Gastroesophageal sphincter (tissue), 4 donors: ENCODE measurements around the gene PLAC9. TPM values are rescaled to one million over a fixed set of nuclear protein-coding genes. Genes with fewer than 3 reads are reported as not detected.

ENCODE experiments used
- ATAC-seq: fragments of 150-250 bp; one replicate; pipeline ENCODE4 v1.9.1; 2016; ENCODE audit warnings: mild to moderate bottlenecking, moderate library complexity
- H3K27ac ChIP-seq, 4 donors: fragments of 200-600 bp; sonication (generic) in 3 of 4; 1 replicate in 3 of 4; 2 replicates in 1 of 4; pipeline ENCODE4 v1.5.1; 2016 to 2019
- H3K27me3 ChIP-seq: fragments of 200-600 bp; sonication (generic); one replicate; pipeline ENCODE4 v1.5.1; 2019
- H3K36me3 ChIP-seq, 2 donors: fragments of 200-600 bp; sonication (generic); one replicate each; pipeline ENCODE4 v1.5.1; 2019; ENCODE audit warnings: control low read depth in 1 of 2
- H3K4me1 ChIP-seq, 3 donors: fragments of 200-600 bp; sonication (generic); 1 replicate in 2 of 3; 2 replicates in 1 of 3; pipeline ENCODE4 v1.5.1; 2016 to 2019; ENCODE audit warnings: control low read depth in 2 of 3
- H3K4me3 ChIP-seq, 2 donors: fragments of 200-600 bp; sonication (generic); one replicate each; pipeline ENCODE4 v1.5.1; 2019; ENCODE audit warnings: mild to moderate bottlenecking in 1 of 2, moderate library complexity in 1 of 2
- H3K9me3 ChIP-seq, 3 donors: fragments of 200-600 bp; sonication (generic); one replicate each; pipeline ENCODE4 v1.5.1; 2017 to 2019; ENCODE audit warnings: control low read depth in 2 of 3
- EP300 ChIP-seq: sonication (generic); formaldehyde crosslinking; IDR thresholded peaks from one replicate; pipeline ENCODE4 v1.6.1; 2017; ENCODE audit warnings: antibody characterized with exemption, mild to moderate bottlenecking
- POLR2A ChIP-seq, 2 donors: fragments of 450-650 bp; IDR thresholded peaks; one replicate each; pipeline ENCODE4 v1.6.1; 2017; ENCODE audit warnings: antibody characterized with exemption in 2 of 2, mild to moderate bottlenecking in 2 of 2, moderate library complexity in 1 of 2
- POLR2AphosphoS5 ChIP-seq: sonication (generic); formaldehyde crosslinking; IDR thresholded peaks from one replicate; pipeline ENCODE4 v1.6.1; 2017; ENCODE audit warnings: antibody characterized with exemption
- WGBS, 2 donors: methylation state at CpG; one replicate each; pipeline ENCODE4 v1.1.5; 2018; ENCODE audit warnings: low coverage in 1 of 2; 5-methylcytosine and 5-hydroxymethylcytosine counted together
- total RNA-seq, 4 donors: library from RNA; depleted of rRNA; stranded (reverse); fragments of >200 nt; gene quantifications; one replicate each; pipeline ENCODE4 v1.1.0, GENCODE V29; 2016
- TF ChIP-seq, protein P1 (sequence below), 4 experiments: fragments of 200-600 bp in 2 of 4; fragments of 450-650 bp in 2 of 4; sonication (generic) in 1 of 4; IDR thresholded peaks; one replicate each; pipeline ENCODE4 v1.5.1; 2017 to 2019; ENCODE audit warnings: antibody characterized with exemption in 4 of 4, mild to moderate bottlenecking in 2 of 4, moderate library complexity in 2 of 4

The PLAC9 gene
- total RNA-seq, 4 donors from 2014 or later: 21.0 to 34.9 (median 28.9) TPM

GRCh38 chr10:80174641-80175395, 42.3 kb downstream of the PLAC9 start:
- TF ChIP-seq, protein P1, sequence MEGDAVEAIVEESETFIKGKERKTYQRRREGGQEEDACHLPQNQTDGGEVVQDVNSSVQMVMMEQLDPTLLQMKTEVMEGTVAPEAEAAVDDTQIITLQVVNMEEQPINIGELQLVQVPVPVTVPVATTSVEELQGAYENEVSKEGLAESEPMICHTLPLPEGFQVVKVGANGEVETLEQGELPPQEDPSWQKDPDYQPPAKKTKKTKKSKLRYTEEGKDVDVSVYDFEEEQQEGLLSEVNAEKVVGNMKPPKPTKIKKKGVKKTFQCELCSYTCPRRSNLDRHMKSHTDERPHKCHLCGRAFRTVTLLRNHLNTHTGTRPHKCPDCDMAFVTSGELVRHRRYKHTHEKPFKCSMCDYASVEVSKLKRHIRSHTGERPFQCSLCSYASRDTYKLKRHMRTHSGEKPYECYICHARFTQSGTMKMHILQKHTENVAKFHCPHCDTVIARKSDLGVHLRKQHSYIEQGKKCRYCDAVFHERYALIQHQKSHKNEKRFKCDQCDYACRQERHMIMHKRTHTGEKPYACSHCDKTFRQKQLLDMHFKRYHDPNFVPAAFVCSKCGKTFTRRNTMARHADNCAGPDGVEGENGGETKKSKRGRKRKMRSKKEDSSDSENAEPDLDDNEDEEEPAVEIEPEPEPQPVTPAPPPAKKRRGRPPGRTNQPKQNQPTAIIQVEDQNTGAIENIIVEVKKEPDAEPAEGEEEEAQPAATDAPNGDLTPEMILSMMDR (IDR thresholded peaks at IDR 0.05): no peak
- TF ChIP-seq EP300 (no peak), POLR2A (IDR thresholded peaks at IDR 0.05) (no peak), POLR2AphosphoS5 (no peak)
- Histone ChIP-seq H3K4me3 (no peak overlapping the region), H3K27ac (no peak overlapping the region), H3K36me3 (peaks cover 0 to 42% of the 10 kb centered on the region in 2 donors), H3K9me3 (no peaks in the 10 kb centered on the region), H3K4me1 (peaks cover 0 to 91% (median 27%) of the 10 kb centered on the region in 3 donors), H3K27me3 (no peaks in the 10 kb centered on the region)
- no peak for ATAC-seq
- 100% methylated on average over 5 of the region's 15 CpGs for WGBS, 2 donors

DNA sequence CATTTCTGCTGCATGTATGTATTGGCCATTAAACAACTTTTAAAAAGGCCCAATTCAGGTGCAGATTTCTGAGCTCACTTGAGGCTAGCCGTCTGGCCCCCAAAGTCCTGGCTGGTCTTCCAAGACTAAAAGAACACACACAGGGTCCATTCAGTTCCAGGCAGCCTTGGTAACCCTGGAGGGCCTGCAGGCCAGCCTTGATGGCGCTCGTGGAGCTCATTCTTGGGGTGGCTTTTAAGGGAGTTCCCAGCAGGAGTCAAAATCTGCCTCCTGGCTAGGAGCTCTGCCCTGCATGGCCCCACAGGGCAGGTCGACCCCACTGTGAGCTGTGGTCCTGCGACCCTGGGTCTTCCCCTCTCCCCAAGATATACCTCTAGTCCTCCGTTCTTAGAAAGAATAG, 44.0 kb downstream of the PLAC9 start:
- H3K27ac ChIP-seq: no peak overlapping the region
- no peaks in the 10 kb centered on the region for H3K9me3 ChIP-seq
- no peak overlapping the region for H3K4me3 ChIP-seq
- no peak for TF ChIP-seq POLR2A (IDR thresholded peaks at IDR 0.05)
- no peak for TF ChIP-seq POLR2AphosphoS5
- TF ChIP-seq, protein P1 (IDR thresholded peaks at IDR 0.05): no peak
- TF ChIP-seq EP300: no peak
- H3K27me3 ChIP-seq: no peaks in the 10 kb centered on the region
- no peak for ATAC-seq
- peaks cover 0 to 34% of the 10 kb centered on the region in 2 donors for H3K36me3 ChIP-seq
- H3K4me1 ChIP-seq: peaks cover 0 to 90% (median 27%) of the 10 kb centered on the region in 3 donors
- 53 to 84% methylated on average over 2 to 5 of the region's 6 CpGs for WGBS, 2 donors

- no peaks in the 10 kb centered on the region for H3K9me3 ChIP-seq
- no peak overlapping the region for H3K4me3 ChIP-seq
- no peaks in the 10 kb centered on the region for H3K27me3 ChIP-seq
- peak; percentile 77 for ATAC-seq
- peaks cover 0 to 19% of the 10 kb centered on the region in 2 donors for H3K36me3 ChIP-seq
- TF ChIP-seq POLR2A (IDR thresholded peaks at IDR 0.05): no peak
- no peak for TF ChIP-seq POLR2AphosphoS5
- TF ChIP-seq EP300: no peak
- TF ChIP-seq, protein P1 (IDR thresholded peaks at IDR 0.05): no peak
- H3K27ac ChIP-seq: no peak overlapping the region
- 64% methylated on average over 8 of the region's 12 CpGs; no CpG with 5 or more reads in 1 of the 2 donors for WGBS, 2 donors
- H3K4me1 ChIP-seq: peaks cover 0 to 90% (median 25%) of the 10 kb centered on the region in 3 donors
Observed at GRCh38 chr10:80177781-80178636, 45.5 kb downstream of the PLAC9 start.

DNA sequence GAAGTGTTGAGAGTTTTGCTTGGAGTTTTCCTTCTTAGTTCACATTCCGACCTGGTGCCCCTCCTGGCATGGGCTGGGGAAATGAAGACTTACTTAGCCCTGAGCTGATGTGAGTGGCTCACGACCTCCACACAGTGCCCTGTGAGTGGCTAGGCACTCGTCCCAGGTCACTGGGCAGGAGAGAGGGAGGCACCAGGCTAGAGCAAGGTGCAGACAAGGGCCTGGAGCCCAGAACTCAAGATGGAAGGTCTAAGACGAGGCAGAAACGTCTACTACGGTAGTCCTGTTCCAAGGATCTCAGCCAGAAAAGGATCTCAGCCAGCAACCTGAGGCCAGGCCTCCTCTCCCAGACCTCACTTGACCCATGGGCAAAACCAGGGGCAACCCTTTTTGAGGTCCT, 50.5 kb downstream of the PLAC9 start:
- Histone ChIP-seq H3K4me3 (no peak overlapping the region), H3K4me1 (peaks cover 0 to 98% (median 45%) of the 10 kb centered on the region in 3 donors), H3K36me3 (peaks cover 0 to 10% of the 10 kb centered on the region in 2 donors), H3K27me3 (no peaks in the 10 kb centered on the region), H3K27ac (no peak overlapping the region), H3K9me3 (no peaks in the 10 kb centered on the region)
- WGBS, 2 donors: no CpG with 5 or more reads among the region's 6 CpGs
- TF ChIP-seq POLR2AphosphoS5 (no peak), EP300 (no peak), POLR2A (IDR thresholded peaks at IDR 0.05) (no peak)
- TF ChIP-seq, protein P1 (IDR thresholded peaks at IDR 0.05): no peak
- ATAC-seq: no peak
